A549 (cell line): Measurements from ENCODE around the gene DMGDH. TPM values are rescaled to one million over a fixed set of nuclear protein-coding genes. Genes with fewer than 3 reads are reported as not detected.
A peak's percentile ranks its signal among the peaks of the same experiment; 100 is the strongest.

ENCODE experiments used
- ATAC-seq, 2 experiments: fragments of 200-7000 bp in 1 of 2; fragments of >200 bp in 1 of 2; cut with Nextera tagmentation in 1 of 2; cut with Tn5 transposase in 1 of 2; 3 replicates each; pipeline versions ENCODE4 v1.8.0 to v1.9.1; 2018 to 2020; ENCODE audit warnings: mild to moderate bottlenecking in 1 of 2, moderate library complexity in 1 of 2
- CTCF ChIA-PET: fragments of 300-600 bp; sonication (Branson Sonifier 250); formaldehyde crosslinking; extraction: SDS; loops from one replicate; lab custom pipeline; 2021; ENCODE audit warnings: antibody characterized with exemption, inconsistent platforms; lab: Yijun Ruan, JAX
- POLR2A ChIA-PET: fragments of 350-600 bp; formaldehyde crosslinking; extraction: SDS; loops from one replicate; lab custom pipeline; 2021; ENCODE audit warnings: antibody characterized with exemption, inconsistent platforms; lab: Yijun Ruan, JAX
- DNase-seq, 2 experiments: peaks; one replicate each; pipeline versions ENCODE4 v3.0.0 to v3.0.0-alpha.2; 2011 to 2016; ENCODE audit warnings: low read depth in 1 of 2, low spot score in 1 of 2
- FAIRE-seq: peaks from 2 replicates; lab custom pipeline; 2011; peaks lifted over from hg19 to GRCh38; lab: Jason Lieb, UNC
- H3K27ac ChIP-seq, 2 experiments: fragments of >200 bp; sonication (Bioruptor Twin); formaldehyde crosslinking; 3 replicates each; pipeline ENCODE4 v1.5.1; 2016 to 2017
- H3K4me1 ChIP-seq: fragments of >200 bp; sonication (Bioruptor Twin); formaldehyde crosslinking; 3 replicates; pipeline ENCODE4 v1.6.1; 2016
- H3K4me2 ChIP-seq: fragments of >200 bp; sonication (Bioruptor Twin); formaldehyde crosslinking; 3 replicates; pipeline ENCODE4 v1.6.1; 2016
- H3K4me3 ChIP-seq: fragments of >200 bp; sonication (Bioruptor Twin); formaldehyde crosslinking; 3 replicates; pipeline ENCODE4 v1.5.1; 2016
- H3K9me3 ChIP-seq: fragments of >200 bp; sonication (Bioruptor Twin); formaldehyde crosslinking; 3 replicates; pipeline ENCODE4 v1.6.1; 2016
- BHLHE40 ChIP-seq: IDR thresholded peaks from 2 replicates; pipeline ENCODE4 v1.6.1; 2012; ENCODE audit warnings: low read depth, low read length, inconsistent platforms
- HOXB5 ChIP-seq: fragments of 250-450 bp; sonication (Bioruptor Pico); IDR thresholded peaks from 2 replicates; pipeline ENCODE4 v1.5.0; 2020; ENCODE audit warnings: mild to moderate bottlenecking, moderate library complexity
- MYC ChIP-seq: IDR thresholded peaks from 2 replicates; pipeline ENCODE4 v1.6.1; 2012; ENCODE audit warnings: mild to moderate bottlenecking, inconsistent platforms, low read length, improper control_type of control experiment, borderline replicate concordance
- NR3C1 ChIP-seq: fragments of >200 bp; sonication (Bioruptor Twin); formaldehyde crosslinking; IDR thresholded peaks from 3 replicates; pipeline ENCODE4 v1.6.1; 2017
- PHF8 ChIP-seq: fragments of 200-600 bp; sonication (generic); IDR thresholded peaks from 2 replicates; pipeline ENCODE4 v1.6.1; 2016; ENCODE audit warnings: low read depth, mild to moderate bottlenecking, antibody characterized with exemption, moderate library complexity, borderline replicate concordance
- RCOR1 ChIP-seq: fragments of 150-350 bp; IDR thresholded peaks from 2 replicates; pipeline ENCODE4 v1.6.1; 2014; ENCODE audit warnings: antibody characterized with exemption, low read length, low read depth
- RFX5 ChIP-seq: fragments of 450-650 bp; IDR thresholded peaks from 2 replicates; pipeline ENCODE4 v1.7.1; 2014; ENCODE audit warnings: antibody characterized with exemption, mild to moderate bottlenecking, moderate library complexity
- SMC3 ChIP-seq: fragments of >200 bp; sonication (Bioruptor Twin); formaldehyde crosslinking; IDR thresholded peaks from 3 replicates; pipeline ENCODE4 v1.6.1; 2018; ENCODE audit warnings: inconsistent platforms
- WGBS: methylation state at CpG from one replicate; pipeline ENCODE4 v1.1.6; 2017; ENCODE audit errors: missing lambda C conversion rate; 5-methylcytosine and 5-hydroxymethylcytosine counted together
- polyA minus RNA-seq: library from RNA; depleted of rRNA, polyadenylated mRNA; stranded (reverse); fragments of >200 nt; gene quantifications from 2 replicates; pipeline ENCODE4 v1.2.3, GENCODE V29; 2011; rRNA and poly(A)+ RNA removed
- polyA plus RNA-seq, 4 experiments: library from polyadenylated mRNA; depleted of rRNA in 3 of 4; stranded (reverse); fragments of >200 nt; fragmentation: RNase III in 1 of 4; extraction: RNeasy Plus Mini Kit Qiagen cat#74134 plus additional on column Dnase treatment in 1 of 4; gene quantifications; 2 replicates in 3 of 4; 3 replicates in 1 of 4; pipeline ENCODE4 v1.2.3, GENCODE V29; 2011 to 2017
- TF ChIP-seq, protein P1 (sequence below): fragments of 450-650 bp; IDR thresholded peaks from 2 replicates; pipeline ENCODE4 v1.6.1; 2014; ENCODE audit warnings: antibody characterized with exemption
- TF ChIP-seq, protein P2 (sequence below): fragments of >200 bp; sonication (Bioruptor Twin); formaldehyde crosslinking; IDR thresholded peaks from 3 replicates; pipeline ENCODE4 v1.5.1; 2016
- TF ChIP-seq, protein P3 (sequence below): fragments of >200 bp; sonication (Bioruptor Twin); formaldehyde crosslinking; IDR thresholded peaks from 2 replicates; pipeline ENCODE4 v1.6.1; 2016

The DMGDH gene
- polyA plus RNA-seq (2011; rRNA removed), result 1.5 and 2.2 TPM in 2 replicates
- polyA plus RNA-seq (2012; cell fraction: cytosol; rRNA removed), result not detected in 2 replicates
- polyA plus RNA-seq (2012; cell fraction: nucleus; rRNA removed), result not detected in 2 replicates
- polyA plus RNA-seq (2017; fragmentation: RNase III; extraction: RNeasy Plus Mini Kit Qiagen cat#74134 plus additional on column Dnase treatment), result not detected in 3 replicates
- 1.9 and 4.8 TPM in 2 replicates for polyA minus RNA-seq

DNA sequence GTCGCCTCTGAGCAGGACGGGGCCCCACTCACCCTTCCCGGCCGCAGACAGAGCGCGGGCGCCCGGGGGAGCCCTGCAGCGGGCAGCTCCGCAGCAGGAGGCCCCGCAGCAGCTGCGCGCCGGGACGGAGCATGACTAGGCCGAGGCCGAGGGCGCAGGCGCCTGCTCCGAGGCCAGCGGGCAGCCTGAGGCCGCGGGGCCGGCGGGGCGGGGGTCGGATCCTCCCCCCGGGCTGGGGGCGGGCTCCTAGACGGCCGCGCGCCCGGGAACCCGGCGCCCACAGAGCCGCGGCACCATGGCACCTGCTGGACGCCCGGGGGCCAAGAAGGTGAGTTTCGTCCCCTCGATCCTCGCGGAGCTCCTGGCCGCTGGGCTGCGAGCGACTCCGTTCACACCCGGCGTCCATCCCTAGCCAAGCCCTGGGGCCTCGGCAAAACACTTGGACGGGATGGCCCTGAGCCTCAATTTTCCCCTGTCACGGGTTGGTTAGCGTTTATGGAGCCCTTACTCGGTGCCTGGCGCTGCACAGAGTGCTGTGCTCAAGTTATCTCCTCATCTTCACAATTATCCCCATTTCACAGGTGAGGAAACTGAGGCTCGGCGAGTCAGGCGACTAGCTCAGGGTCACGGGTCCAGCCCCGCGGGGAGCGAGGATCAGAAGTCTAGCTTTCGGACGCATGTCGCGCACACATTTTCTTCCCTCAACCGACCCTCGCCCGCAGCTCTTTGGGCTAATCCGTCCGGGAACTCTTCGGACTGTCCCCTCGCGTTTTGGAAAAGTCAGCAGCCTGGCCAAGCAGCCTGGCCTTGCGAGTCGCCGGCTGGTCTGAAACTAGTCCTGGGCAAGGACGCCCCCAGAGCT is at the start of gene DMGDH, which contains the start of gene BHMT2:
Gene DMGDH (minus strand): TSS at position 187 of the 862 bp plus-strand sequence. CDS start 54 bp downstream, at position 133.
Gene BHMT2 (plus strand): TSS at position 280 of the 862 bp plus-strand sequence. CDS start 16 bp downstream, at position 296.
- Histone ChIP-seq H3K4me3 (no peak within 1 kb of the TSS), H3K4me1 (no peaks in the 10 kb centered on the region; the same call in 2 of the 3 replicates), H3K9me3 (peaks cover 14% of the 10 kb centered on the region; the same call in 2 of the 3 replicates), H3K27ac (peak within 1 kb of the TSS in 1 of 2 experiments; percentile 29; a peak in 1 of 6 replicates), H3K4me2 (no peak within 1 kb of the TSS)
- ChIA-PET CTCF (interaction anchor here (0.9 to 1.3 kb wide), 3 partner anchors 14 to 49 kb away, joined by 3 read pairs; no protein-coding TSS in a partner anchor), POLR2A (interaction anchor here (0.7 kb wide), 1 partner anchor 11 kb away, joined by 3 read pairs; no protein-coding TSS in a partner anchor)
- no peak for ATAC-seq
- no peak for TF ChIP-seq BHLHE40
- TF ChIP-seq, protein P1, sequence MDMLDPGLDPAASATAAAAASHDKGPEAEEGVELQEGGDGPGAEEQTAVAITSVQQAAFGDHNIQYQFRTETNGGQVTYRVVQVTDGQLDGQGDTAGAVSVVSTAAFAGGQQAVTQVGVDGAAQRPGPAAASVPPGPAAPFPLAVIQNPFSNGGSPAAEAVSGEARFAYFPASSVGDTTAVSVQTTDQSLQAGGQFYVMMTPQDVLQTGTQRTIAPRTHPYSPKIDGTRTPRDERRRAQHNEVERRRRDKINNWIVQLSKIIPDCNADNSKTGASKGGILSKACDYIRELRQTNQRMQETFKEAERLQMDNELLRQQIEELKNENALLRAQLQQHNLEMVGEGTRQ, result no peak
- TF ChIP-seq, protein P2, sequence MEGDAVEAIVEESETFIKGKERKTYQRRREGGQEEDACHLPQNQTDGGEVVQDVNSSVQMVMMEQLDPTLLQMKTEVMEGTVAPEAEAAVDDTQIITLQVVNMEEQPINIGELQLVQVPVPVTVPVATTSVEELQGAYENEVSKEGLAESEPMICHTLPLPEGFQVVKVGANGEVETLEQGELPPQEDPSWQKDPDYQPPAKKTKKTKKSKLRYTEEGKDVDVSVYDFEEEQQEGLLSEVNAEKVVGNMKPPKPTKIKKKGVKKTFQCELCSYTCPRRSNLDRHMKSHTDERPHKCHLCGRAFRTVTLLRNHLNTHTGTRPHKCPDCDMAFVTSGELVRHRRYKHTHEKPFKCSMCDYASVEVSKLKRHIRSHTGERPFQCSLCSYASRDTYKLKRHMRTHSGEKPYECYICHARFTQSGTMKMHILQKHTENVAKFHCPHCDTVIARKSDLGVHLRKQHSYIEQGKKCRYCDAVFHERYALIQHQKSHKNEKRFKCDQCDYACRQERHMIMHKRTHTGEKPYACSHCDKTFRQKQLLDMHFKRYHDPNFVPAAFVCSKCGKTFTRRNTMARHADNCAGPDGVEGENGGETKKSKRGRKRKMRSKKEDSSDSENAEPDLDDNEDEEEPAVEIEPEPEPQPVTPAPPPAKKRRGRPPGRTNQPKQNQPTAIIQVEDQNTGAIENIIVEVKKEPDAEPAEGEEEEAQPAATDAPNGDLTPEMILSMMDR, result no peak
- no peak for TF ChIP-seq SMC3
- no peak for TF ChIP-seq NR3C1
- WGBS, result 93% methylated on average over 29 of the region's 79 CpGs
- DNase-seq, result no peak
- FAIRE-seq, result no peak

DNA sequence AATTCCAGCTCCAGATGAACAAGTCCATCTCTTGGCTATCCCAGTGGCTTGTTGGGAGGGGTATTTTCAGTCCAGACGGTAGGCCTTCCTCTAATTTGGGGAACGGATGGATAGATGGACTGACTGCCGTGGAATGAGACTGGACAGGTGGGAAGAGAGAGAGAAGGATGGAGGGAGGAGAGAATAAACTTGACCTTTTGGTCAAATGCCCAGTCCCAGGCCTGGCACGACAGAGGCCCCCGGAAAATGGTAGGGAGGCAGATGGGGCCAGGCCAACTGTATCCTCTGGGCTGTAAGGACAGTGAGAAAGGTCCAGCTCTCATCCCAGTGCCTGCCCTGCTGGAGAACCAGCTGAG is 43.2 kb upstream of the DMGDH start:
- H3K27ac ChIP-seq, result no peak overlapping the region
- H3K4me3 ChIP-seq, result no peak overlapping the region
- FAIRE-seq, result no peak
- no peak for DNase-seq
- POLR2A ChIA-PET, result no interaction called here
- no peak for TF ChIP-seq RFX5
- TF ChIP-seq, protein P1, result no peak
- H3K4me2 ChIP-seq, result peak overlapping the region; percentile 58
- CTCF ChIA-PET, result interaction anchor here (0.8 kb wide), 1 partner anchor 88 kb away, joined by 4 read pairs; no protein-coding TSS in a partner anchor
- 75% methylated on average over 5 of the region's 5 CpGs for WGBS
- H3K9me3 ChIP-seq, result no peaks in the 10 kb centered on the region
- ATAC-seq, result no peak
- no peaks in the 10 kb centered on the region for H3K4me1 ChIP-seq

DNA sequence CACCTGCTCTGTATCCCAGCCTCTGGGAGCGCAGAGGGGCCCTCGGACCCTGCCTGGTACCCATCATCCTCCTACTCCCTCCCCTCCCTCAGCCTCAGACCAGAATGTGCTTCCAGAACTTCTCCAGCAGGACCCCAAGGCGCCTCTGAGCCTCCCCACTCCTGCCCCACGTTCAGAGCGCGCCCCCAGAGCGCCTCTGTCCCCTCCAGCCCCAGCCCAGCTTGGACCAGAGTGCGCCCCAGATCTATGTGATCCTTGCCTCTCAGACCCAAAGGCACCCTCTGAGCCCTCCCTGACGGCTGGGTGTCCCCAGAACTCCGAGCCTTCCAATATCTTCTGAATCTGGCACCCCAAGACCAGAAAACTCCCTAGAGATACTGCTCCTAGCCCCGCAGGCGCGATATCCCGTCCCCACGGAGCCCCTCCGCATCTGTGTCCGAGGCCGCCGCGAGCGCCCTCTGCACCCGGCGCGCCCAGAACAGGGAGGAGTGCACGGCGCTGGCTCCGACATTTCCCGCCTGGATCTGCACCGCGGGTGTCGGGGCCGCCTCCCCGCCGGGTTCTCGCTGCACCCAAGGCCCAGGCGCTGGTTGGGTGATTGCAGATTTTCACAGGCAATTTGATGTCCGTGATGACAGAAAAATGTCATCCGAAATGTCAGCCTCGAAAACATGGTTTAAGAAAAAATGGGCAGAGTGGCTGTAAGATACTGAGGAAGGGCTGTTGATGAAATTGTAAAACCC is 42.7 kb upstream of the DMGDH start:
- ATAC-seq (peak; percentile 58 to 76; a peak in 3 of 6 replicates), FAIRE-seq (no peak), DNase-seq (no peak)
- POLR2A ChIA-PET, result no interaction called here
- H3K4me2 ChIP-seq, result peak overlapping the region; percentile 58
- 53% methylated on average over 27 of the region's 39 CpGs for WGBS
- no peaks in the 10 kb centered on the region for H3K4me1 ChIP-seq
- TF ChIP-seq, protein P3, sequence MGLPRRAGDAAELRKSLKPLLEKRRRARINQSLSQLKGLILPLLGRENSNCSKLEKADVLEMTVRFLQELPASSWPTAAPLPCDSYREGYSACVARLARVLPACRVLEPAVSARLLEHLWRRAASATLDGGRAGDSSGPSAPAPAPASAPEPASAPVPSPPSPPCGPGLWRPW, result no peak
- TF ChIP-seq PHF8 (no peak), RCOR1 (no peak), MYC (no peak), HOXB5 (CRISPR knock-in tag) (no peak)
- TF ChIP-seq, all 56 proteins: peak for 0
- Histone ChIP-seq H3K9me3 (no peaks in the 10 kb centered on the region), H3K4me3 (no peak overlapping the region), H3K27ac (no peak overlapping the region)
- CTCF ChIA-PET, result no interaction called here
